Psoas muscle (tissue), 8 donors: ENCODE data around the gene LRBA. TPM values are rescaled to one million over a fixed set of nuclear protein-coding genes. Genes with fewer than 3 reads are reported as not detected.
"Not testable (repeated sequence)": the region's sequence is repeated elsewhere in the genome, so short reads cannot be mapped to it uniquely, and the experiment has no call there.

ENCODE experiments used
- ATAC-seq, 4 donors: fragments of 200-7000 bp; cut with Tn5 transposase; one replicate each; pipeline ENCODE4 v1.9.1; 2020; ENCODE audit warnings: moderate library complexity in 3 of 4, mild to moderate bottlenecking in 2 of 4
- DNase-seq, 2 donors: peaks; one replicate each; pipeline ENCODE4 v3.0.0-alpha.2; 2020
- H3K27ac ChIP-seq: fragments of 200-600 bp; one replicate; pipeline ENCODE4 v1.8.0; 2022
- H3K27me3 ChIP-seq, 3 donors: fragments of 200-600 bp in 1 of 3; one replicate each; pipeline versions ENCODE4 v1.6.1 to v1.8.0; 2013 to 2022; ENCODE audit warnings: low read length in 2 of 3, mild to moderate bottlenecking in 2 of 3, moderate library complexity in 1 of 3; ENCODE audit not compliant: insufficient read depth in 3 of 3
- H3K36me3 ChIP-seq, 2 donors: fragments of 200-600 bp in 1 of 2; one replicate each; pipeline versions ENCODE4 v1.6.1 to v1.8.0; 2013 to 2022; ENCODE audit warnings: low read depth in 1 of 2, mild to moderate bottlenecking in 1 of 2, moderate library complexity in 1 of 2; ENCODE audit not compliant: insufficient read depth in 1 of 2
- H3K4me1 ChIP-seq: fragments of 200-600 bp; one replicate; pipeline ENCODE4 v1.8.0; 2022
- H3K4me3 ChIP-seq: fragments of 200-600 bp; one replicate; pipeline ENCODE4 v1.8.0; 2022; ENCODE audit warnings: mild to moderate bottlenecking
- H3K9me3 ChIP-seq: fragments of 200-600 bp; one replicate; pipeline ENCODE4 v1.8.0; 2022
- WGBS, 3 donors: extraction: QIAGEN DNeasy Blood & Tissue Kit; methylation state at CpG; one replicate each; pipeline versions ENCODE4 v1.1.6 to v1.1.7; 2013; 5-methylcytosine and 5-hydroxymethylcytosine counted together
- intact Hi-C, 2 donors: fragments of 100-400 bp; cut with DNase I; formaldehyde crosslinking; loops; one replicate each; pipeline versions ENCODE4 v1.11.0 to v1.14.2; 2022
- polyA plus RNA-seq, 3 donors: library from polyadenylated mRNA; stranded (reverse); fragments of 200-250 nt; gene quantifications; one replicate each; pipeline ENCODE4 v1.2.3, GENCODE V29; 2013
- total RNA-seq, 4 donors: library from RNA; stranded (reverse); fragmentation: NEBNext Ultra II Directional in 2 of 4; extraction: Animal tissue kit (Norgen Biotek cat#: 25700) in 2 of 4; gene quantifications; one replicate each; pipeline versions ENCODE4 v1.2.1 to v1.2.4, GENCODE V29; 2021 to 2023
- TF ChIP-seq, protein P1 (sequence below): fragments of 200-600 bp; IDR thresholded peaks from one replicate; pipeline ENCODE4 v1.8.0; 2022; ENCODE audit warnings: antibody characterized with exemption
- donor health status: healthy with polysubstance abuse.
- donor health status: DM: no; HTN: no; CAD: no; lungs with moderate emphysema.
- donor health status: Bipolar disorder and iron deficiency.
- donor health status: healthy.
- donor health status: DM: yes; HTN: yes; CAD: no.
- donor health status: DM: no; HTN: no; CAD: no.
- donor health status: DM: no; HTN: no; CAD: no.
- donor health status: DM: yes; HTN: yes; CAD: no.

The LRBA gene
- total and polyA plus RNA-seq, 7 donors = 2.9 to 10.6 (median 6.4) TPM

- WGBS, 3 donors = 89 to 91% (median 89%) methylated on average over 5 of the region's 5 CpGs
- no peak overlapping the region for H3K27ac ChIP-seq
Observed at GRCh38 chr4:150679018-150679764, 335.9 kb downstream of the LRBA start.

DNA sequence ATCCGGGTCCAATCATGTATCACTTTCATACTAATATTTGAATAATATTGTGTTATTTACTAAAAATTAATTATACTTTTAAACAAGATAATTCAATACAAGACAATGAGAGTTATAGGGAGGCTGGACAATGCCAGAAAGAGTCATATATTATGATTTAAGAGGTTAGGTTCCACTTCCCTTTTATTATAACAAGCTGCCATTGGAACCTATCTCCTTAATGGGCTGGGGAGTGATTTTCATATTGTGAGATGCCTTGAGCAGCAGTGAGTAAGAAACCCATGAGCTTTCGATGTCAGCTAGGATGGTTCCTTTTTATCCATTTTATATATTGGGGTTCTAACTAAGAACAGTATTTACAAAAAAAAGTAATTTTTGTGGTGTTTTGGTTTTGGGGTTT lies 341.3 kb downstream of the LRBA start:
- ATAC-seq (no peak), DNase-seq (no peak)
- no peak overlapping the region for H3K27ac ChIP-seq
- no peak overlapping the region for H3K4me3 ChIP-seq
- no peaks in the 10 kb centered on the region for H3K9me3 ChIP-seq
- intact Hi-C loops = no loop called here
- WGBS, 3 donors = 94 to 99% (median 97%) methylated on average over 2 of the region's 2 CpGs
- no peaks in the 10 kb centered on the region for H3K36me3 ChIP-seq
- no peaks in the 10 kb centered on the region for H3K27me3 ChIP-seq
- TF ChIP-seq, protein P1, sequence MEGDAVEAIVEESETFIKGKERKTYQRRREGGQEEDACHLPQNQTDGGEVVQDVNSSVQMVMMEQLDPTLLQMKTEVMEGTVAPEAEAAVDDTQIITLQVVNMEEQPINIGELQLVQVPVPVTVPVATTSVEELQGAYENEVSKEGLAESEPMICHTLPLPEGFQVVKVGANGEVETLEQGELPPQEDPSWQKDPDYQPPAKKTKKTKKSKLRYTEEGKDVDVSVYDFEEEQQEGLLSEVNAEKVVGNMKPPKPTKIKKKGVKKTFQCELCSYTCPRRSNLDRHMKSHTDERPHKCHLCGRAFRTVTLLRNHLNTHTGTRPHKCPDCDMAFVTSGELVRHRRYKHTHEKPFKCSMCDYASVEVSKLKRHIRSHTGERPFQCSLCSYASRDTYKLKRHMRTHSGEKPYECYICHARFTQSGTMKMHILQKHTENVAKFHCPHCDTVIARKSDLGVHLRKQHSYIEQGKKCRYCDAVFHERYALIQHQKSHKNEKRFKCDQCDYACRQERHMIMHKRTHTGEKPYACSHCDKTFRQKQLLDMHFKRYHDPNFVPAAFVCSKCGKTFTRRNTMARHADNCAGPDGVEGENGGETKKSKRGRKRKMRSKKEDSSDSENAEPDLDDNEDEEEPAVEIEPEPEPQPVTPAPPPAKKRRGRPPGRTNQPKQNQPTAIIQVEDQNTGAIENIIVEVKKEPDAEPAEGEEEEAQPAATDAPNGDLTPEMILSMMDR = no peak
- H3K4me1 ChIP-seq = no peaks in the 10 kb centered on the region

More at GRCh38 chr4:150679018-150679764, 335.9 kb downstream of the LRBA start:
- ATAC-seq = no peak
- TF ChIP-seq, protein P1 = no peak
- H3K36me3 ChIP-seq = no peaks in the 10 kb centered on the region
- intact Hi-C loops = no loop called here
- H3K9me3 ChIP-seq = no peaks in the 10 kb centered on the region
- no peaks in the 10 kb centered on the region for H3K4me1 ChIP-seq
- H3K27me3 ChIP-seq = no peaks in the 10 kb centered on the region
- DNase-seq = no peak
- no peak overlapping the region for H3K4me3 ChIP-seq

DNA sequence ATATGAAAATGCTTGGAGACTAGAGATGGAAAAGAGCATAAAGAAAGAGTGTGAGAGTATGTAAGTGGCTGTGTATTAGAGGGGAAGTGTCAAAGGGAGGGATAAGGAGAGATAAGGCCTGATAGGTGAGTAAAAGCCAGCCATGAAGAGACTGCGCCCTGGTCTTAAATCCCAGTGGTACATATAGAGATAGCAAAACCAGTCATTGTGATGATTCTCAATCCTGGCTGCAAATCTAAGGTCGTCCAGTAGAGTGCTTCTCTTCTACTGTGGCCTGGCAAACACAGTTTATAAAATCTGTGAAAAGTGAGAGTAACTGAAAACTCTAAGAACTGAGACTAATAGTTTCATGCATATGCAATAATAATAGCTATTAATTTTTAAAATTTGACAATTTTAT lies 346.3 kb downstream of the LRBA start:
- Histone ChIP-seq H3K36me3 (no peaks in the 10 kb centered on the region), H3K27me3 (no peaks in the 10 kb centered on the region), H3K4me3 (no peak overlapping the region), H3K4me1 (no peaks in the 10 kb centered on the region), H3K27ac (no peak overlapping the region), H3K9me3 (no peaks in the 10 kb centered on the region)
- DNase-seq = no peak
- intact Hi-C loops = no loop called here
- 85 to 90% (median 87%) methylated on average over 2 of the region's 2 CpGs for WGBS, 3 donors
- TF ChIP-seq, protein P1 = no peak
- no peak for ATAC-seq

GRCh38 chr4:150664935-150665334 lies 350.1 kb downstream of the LRBA start:
- WGBS, 3 donors = 77 to 86% (median 80%) methylated on average over 2 of the region's 2 CpGs
- intact Hi-C loops = no loop called here
- Histone ChIP-seq H3K36me3 (no peaks in the 10 kb centered on the region), H3K4me3 (no peak overlapping the region), H3K27ac (no peak overlapping the region), H3K9me3 (no peaks in the 10 kb centered on the region), H3K4me1 (no peaks in the 10 kb centered on the region), H3K27me3 (no peaks in the 10 kb centered on the region)
- no peak for DNase-seq
- ATAC-seq = no peak
- TF ChIP-seq, protein P1 = no peak

DNA sequence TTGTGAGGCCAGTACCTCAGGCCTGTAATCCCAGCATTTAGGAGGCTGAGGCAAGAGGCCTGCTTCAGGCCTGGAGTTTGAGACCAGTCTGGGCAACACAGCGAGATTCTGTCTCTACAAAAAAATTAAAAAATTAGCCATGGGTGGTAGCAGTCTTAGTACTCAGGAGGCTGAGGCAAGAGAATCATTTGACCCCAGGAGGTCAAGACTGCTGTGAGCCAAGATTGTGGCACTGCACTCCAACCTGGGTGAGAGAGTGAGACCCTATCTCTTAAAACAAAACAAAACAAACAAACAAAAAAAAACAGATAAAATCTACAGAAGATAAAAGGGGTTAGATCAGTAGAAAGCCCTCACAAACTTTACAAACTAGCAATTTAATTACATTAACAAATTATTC lies 352.4 kb downstream of the LRBA start:
- TF ChIP-seq, protein P1 = no peak
- H3K36me3 ChIP-seq = no peaks in the 10 kb centered on the region
- ATAC-seq = no peak
- intact Hi-C loops = no loop called here
- 98 to 100% (median 100%) methylated on average over 1 of the region's 1 CpG for WGBS, 3 donors
- H3K4me1 ChIP-seq = no peaks in the 10 kb centered on the region
- H3K4me3 ChIP-seq = no peak overlapping the region
- no peak for DNase-seq
- no peaks in the 10 kb centered on the region for H3K27me3 ChIP-seq
- no peaks in the 10 kb centered on the region for H3K9me3 ChIP-seq
- no peak overlapping the region for H3K27ac ChIP-seq

GRCh38 chr4:150661551-150661950 lies 353.5 kb downstream of the LRBA start:
- ATAC-seq, H3K27ac ChIP-seq, DNase-seq, H3K4me1 ChIP-seq, H3K4me3 ChIP-seq, intact Hi-C loops, H3K9me3 ChIP-seq, H3K36me3 ChIP-seq, H3K27me3 ChIP-seq: not testable (repeated sequence)
- 38 to 67% (median 42%) methylated on average over 6 of the region's 6 CpGs for WGBS, 3 donors

DNA sequence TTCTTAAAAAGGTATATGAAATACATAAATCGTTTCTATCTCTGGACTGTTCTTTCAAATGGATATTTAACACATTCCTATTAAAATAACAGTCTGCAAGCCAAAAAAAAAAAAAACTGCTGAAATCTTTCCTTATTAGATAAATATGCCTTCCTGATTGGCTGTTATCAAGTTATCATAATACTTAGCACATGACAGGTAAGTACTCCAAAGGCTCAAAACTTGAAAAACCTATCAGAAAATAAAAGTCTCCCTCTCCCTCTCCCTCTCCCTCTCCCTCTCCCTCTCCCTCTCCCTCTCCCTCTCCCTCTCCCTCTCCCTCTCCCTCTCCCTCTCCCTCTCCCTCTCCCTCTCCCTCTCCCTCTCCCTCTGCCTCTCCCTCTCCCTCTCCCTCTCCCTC lies 356.8 kb downstream of the LRBA start:
- H3K9me3 ChIP-seq, H3K4me1 ChIP-seq, ATAC-seq, DNase-seq, H3K36me3 ChIP-seq, H3K27ac ChIP-seq, H3K27me3 ChIP-seq, intact Hi-C loops, H3K4me3 ChIP-seq: not testable (repeated sequence)
- 85 to 100% (median 87%) methylated on average over 1 of the region's 1 CpG for WGBS, 3 donors
